Measurements from ENCODE around the gene RNU1-3.
"Not testable (repeated sequence)": the region's sequence is repeated elsewhere in the genome, so short reads cannot be mapped to it uniquely, and the experiment has no call there.

The RNU1-3 gene

GRCh38 chr1:16628361-16629111, 38.2 kb downstream of the RNU1-3 start:
- Histone ChIP-seq H3K27me3 (replicated peaks) (no peaks in the 10 kb centered on the region), H3K4me3 (ENCODE audit: low read depth, low read length) (no peak overlapping the region), H3K27ac (no peak overlapping the region), H3K36me3 (replicated peaks) (peaks cover 49% of the 10 kb centered on the region)
- no peak for DNase-seq
- peak; percentile 5 for TF ChIP-seq CTCF (IDR thresholded peaks at IDR 0.05; ENCODE audit: low read depth, low read length, missing control alignments)
- in situ Hi-C loops (cut with HindIII; ENCODE audit: low pct_ligation_motif_present, low sequenced_read_pairs): no loop called here

- H3K27me3 ChIP-seq (replicated peaks); in situ Hi-C loops (cut with HindIII; ENCODE audit: low pct_ligation_motif_present, low sequenced_read_pairs); H3K4me3 ChIP-seq (ENCODE audit: low read depth, low read length); H3K27ac ChIP-seq; DNase-seq: not testable (repeated sequence)
- peaks cover 38% of the 10 kb centered on the region for H3K36me3 ChIP-seq (replicated peaks)
Observed at GRCh38 chr1:16626409-16626983, 40.3 kb downstream of the RNU1-3 start.

GRCh38 chr1:16625497-16626408, 41.0 kb downstream of the RNU1-3 start:
- Histone ChIP-seq H3K4me3 (ENCODE audit: low read depth, low read length) (no peak overlapping the region), H3K27me3 (replicated peaks) (no peaks in the 10 kb centered on the region), H3K27ac (no peak overlapping the region), H3K36me3 (replicated peaks) (peaks cover 33% of the 10 kb centered on the region)
- no peak for TF ChIP-seq CTCF (IDR thresholded peaks at IDR 0.05; ENCODE audit: low read depth, low read length, missing control alignments)
- DNase-seq: no peak
- in situ Hi-C loops (cut with HindIII; ENCODE audit: low pct_ligation_motif_present, low sequenced_read_pairs): no loop called here

GRCh38 chr1:16623812-16624719, 42.7 kb downstream of the RNU1-3 start:
- in situ Hi-C loops (cut with HindIII; ENCODE audit: low pct_ligation_motif_present, low sequenced_read_pairs); DNase-seq; H3K27me3 ChIP-seq (replicated peaks); H3K27ac ChIP-seq; H3K4me3 ChIP-seq (ENCODE audit: low read depth, low read length): not testable (repeated sequence)
- peaks cover 21% of the 10 kb centered on the region for H3K36me3 ChIP-seq (replicated peaks)

- H3K27ac ChIP-seq; H3K4me3 ChIP-seq (ENCODE audit: low read depth, low read length); H3K27me3 ChIP-seq (replicated peaks); in situ Hi-C loops (cut with HindIII; ENCODE audit: low pct_ligation_motif_present, low sequenced_read_pairs): not testable (repeated sequence)
- H3K36me3 ChIP-seq (replicated peaks): peaks cover 19% of the 10 kb centered on the region
- DNase-seq: peak; percentile 55
Observed at GRCh38 chr1:16623337-16623736, 43.4 kb downstream of the RNU1-3 start.

GRCh38 chr1:16621681-16622315, 45.0 kb downstream of the RNU1-3 start:
- H3K27ac ChIP-seq; DNase-seq; H3K27me3 ChIP-seq (replicated peaks); H3K4me3 ChIP-seq (ENCODE audit: low read depth, low read length); in situ Hi-C loops (cut with HindIII; ENCODE audit: low pct_ligation_motif_present, low sequenced_read_pairs): not testable (repeated sequence)
- peaks cover 16% of the 10 kb centered on the region for H3K36me3 ChIP-seq (replicated peaks)

DNA sequence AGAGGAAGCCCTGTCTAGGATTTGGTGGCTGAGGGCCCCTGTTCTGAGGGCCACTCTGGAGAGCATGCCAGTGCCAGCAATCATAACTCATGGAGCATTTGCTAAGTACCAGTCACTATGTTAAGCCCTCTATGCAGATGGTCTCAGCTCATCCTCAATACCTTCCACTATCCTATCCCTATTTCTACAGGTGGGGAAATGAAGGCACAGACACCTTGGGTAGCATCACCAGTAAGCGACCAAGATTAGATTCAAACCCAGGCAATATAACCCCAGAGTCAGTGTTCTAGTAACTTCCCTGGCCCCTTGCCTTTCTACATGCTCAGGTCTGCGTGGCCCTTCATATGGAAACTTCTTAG, 45.5 kb downstream of the RNU1-3 start:
- peaks cover 16% of the 10 kb centered on the region for H3K36me3 ChIP-seq (replicated peaks)
- H3K4me3 ChIP-seq (ENCODE audit: low read depth, low read length): no peak overlapping the region
- DNase-seq: no peak
- H3K27me3 ChIP-seq (replicated peaks): no peaks in the 10 kb centered on the region
- in situ Hi-C loops (cut with HindIII; ENCODE audit: low pct_ligation_motif_present, low sequenced_read_pairs): no loop called here
- TF ChIP-seq CTCF (IDR thresholded peaks at IDR 0.05; ENCODE audit: low read depth, low read length, missing control alignments): no peak
- H3K27ac ChIP-seq: no peak overlapping the region

DNA sequence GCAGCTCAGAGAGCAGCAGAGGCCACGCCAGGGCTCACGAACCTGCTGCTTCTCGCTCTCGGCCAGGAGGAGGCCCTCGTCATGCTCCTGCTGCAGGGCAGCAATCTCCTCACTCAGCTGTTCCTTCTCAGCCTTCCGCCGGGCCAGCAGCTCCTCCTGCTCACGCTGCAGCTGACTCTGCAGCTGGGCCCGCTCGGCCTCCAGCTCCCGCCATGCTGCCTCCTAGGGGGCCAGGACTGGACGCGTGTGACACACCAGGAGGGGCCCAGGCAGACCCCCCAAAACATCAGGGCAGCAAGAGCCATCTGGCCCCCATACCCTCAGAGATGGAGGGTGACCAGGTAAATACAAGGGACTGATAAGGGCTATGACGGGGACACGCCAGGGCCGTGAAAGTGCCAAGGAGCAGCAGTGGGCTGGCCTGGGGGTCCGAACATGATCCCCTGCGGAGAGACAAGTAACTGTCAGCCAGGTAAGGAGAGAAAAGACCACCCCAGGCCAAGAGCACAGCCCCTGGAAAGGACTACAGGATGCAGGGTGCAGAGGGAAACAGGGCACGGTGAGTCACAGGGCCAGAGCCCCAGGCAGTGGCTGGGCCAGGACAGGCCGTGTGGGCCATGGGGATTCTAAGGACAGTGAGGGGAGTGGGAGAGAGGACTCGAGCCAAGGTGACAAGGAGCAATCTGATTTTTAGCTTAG, 46.8 kb downstream of the RNU1-3 start:
- DNase-seq; in situ Hi-C loops (cut with HindIII; ENCODE audit: low pct_ligation_motif_present, low sequenced_read_pairs): not testable (repeated sequence)
- peaks cover 12% of the 10 kb centered on the region for H3K36me3 ChIP-seq (replicated peaks)

More for the DNA sequence above, 46.8 kb downstream of the RNU1-3 start:
- not testable (repeated sequence) for H3K27me3 ChIP-seq (replicated peaks); H3K4me3 ChIP-seq (ENCODE audit: low read depth, low read length); H3K27ac ChIP-seq

Measured in brain microvascular endothelial cell (primary cell).